HT1080 (cell line): ENCODE data around the gene SLC12A4. TPM values are rescaled to one million over a fixed set of nuclear protein-coding genes. Genes with fewer than 3 reads are reported as not detected.
"Not testable (repeated sequence)": the region's sequence is repeated elsewhere in the genome, so short reads cannot be mapped to it uniquely, and the experiment has no call there.

ENCODE experiments used
- DNase-seq: peaks from one replicate; pipeline ENCODE4 v3.0.0-alpha.2; 2015; ENCODE audit warnings: low read depth
- polyA plus RNA-seq, 2 experiments: library from polyadenylated mRNA; depleted of rRNA; stranded (reverse); fragments of >200 nt; gene quantifications; 2 replicates each; pipeline ENCODE4 v1.2.3, GENCODE V29; 2015
- total RNA-seq: library from RNA; depleted of rRNA; stranded (reverse); fragments of >200 nt; shearing (Covaris generic); gene quantifications from 2 replicates; pipeline ENCODE4 v1.2.3, GENCODE V29; 2014; rRNA removed

Gene SLC12A4
- 17.3 and 21.5 TPM in 2 replicates for total RNA-seq
- 12.8 and 15.6 TPM in 2 replicates for polyA plus RNA-seq (2015; cell fraction: cytosol; rRNA removed)
- 77.7 and 93.2 TPM in 2 replicates for polyA plus RNA-seq (2015; cell fraction: nucleus; rRNA removed)

GRCh38 chr16:67968400-67969253, at the start of gene SLC12A4:
TSS of gene SLC12A4 (minus strand) at chr16:67968637. CDS start at chr16:67968553, 84 bp downstream.
- DNase-seq, result peak; percentile 66

- no peak for DNase-seq
Measured at GRCh38 chr16:68015681-68016080, 47.2 kb upstream of the SLC12A4 start, which contains the start of gene DPEP2NB. TSS of gene DPEP2NB (minus strand) at chr16:68015911. CDS start at chr16:68015770, 141 bp downstream.

- DNase-seq, result no peak
Measured at GRCh38 chr16:68013440-68013839, 45.0 kb upstream of the SLC12A4 start.

GRCh38 chr16:68009872-68010271, 41.4 kb upstream of the SLC12A4 start:
- DNase-seq, result not testable (repeated sequence)

DNA sequence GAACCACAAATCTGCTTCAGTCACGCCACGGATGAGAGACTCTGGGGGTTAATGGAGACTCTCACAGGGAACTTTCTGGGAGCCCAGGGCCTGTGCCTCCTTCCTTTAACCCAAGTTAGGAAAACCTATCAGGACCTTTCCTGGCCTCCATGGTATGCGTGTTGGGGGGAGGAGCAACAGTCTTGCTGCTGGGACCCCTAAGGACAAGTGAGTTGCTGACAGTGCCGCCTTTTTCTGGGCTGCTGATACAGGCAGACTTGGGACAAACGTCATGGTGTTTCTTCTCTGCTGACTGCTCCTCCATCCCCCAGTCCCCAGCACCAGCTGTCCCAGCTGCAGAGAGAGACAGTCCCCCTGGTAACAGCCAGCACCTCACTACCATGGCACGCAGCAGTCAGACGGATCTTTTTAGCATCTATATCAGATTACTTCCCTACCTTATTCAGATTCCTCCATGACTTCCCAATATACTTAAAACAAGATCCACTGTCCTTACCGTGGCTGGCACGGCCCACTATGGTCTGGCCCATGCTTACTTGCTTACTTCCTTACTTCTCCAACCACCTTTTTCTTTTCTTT, 40.8 kb upstream of the SLC12A4 start:
- DNase-seq, result no peak

GRCh38 chr16:68005786-68006286, 37.4 kb upstream of the SLC12A4 start:
- no peak for DNase-seq

- no peak for DNase-seq
Measured at GRCh38 chr16:68005211-68005610, 36.8 kb upstream of the SLC12A4 start.

DNA sequence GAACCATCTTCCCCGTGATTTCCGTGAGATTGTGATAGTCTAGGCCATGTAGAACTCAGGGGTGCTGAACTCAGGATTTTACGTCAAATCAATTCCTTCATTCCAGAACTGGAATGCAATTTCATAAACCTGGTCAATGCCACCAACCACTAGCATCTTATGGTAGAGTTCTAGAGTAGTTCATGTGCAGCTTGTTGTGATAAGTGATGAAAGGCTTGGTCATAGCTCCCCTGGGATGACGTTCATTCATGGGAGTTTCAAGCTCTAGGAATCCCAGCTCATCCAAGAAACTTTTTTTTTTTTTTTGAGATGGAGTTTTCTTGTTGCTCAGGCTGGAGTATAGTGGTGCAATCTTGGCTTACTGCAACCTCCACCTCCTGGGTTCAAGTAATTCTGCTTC, 34.6 kb upstream of the SLC12A4 start:
- no peak for DNase-seq

GRCh38 chr16:68000450-68000849, 32.0 kb upstream of the SLC12A4 start:
- no peak for DNase-seq

- no peak for DNase-seq
Measured at GRCh38 chr16:67999985-68000384, 31.5 kb upstream of the SLC12A4 start.

DNA sequence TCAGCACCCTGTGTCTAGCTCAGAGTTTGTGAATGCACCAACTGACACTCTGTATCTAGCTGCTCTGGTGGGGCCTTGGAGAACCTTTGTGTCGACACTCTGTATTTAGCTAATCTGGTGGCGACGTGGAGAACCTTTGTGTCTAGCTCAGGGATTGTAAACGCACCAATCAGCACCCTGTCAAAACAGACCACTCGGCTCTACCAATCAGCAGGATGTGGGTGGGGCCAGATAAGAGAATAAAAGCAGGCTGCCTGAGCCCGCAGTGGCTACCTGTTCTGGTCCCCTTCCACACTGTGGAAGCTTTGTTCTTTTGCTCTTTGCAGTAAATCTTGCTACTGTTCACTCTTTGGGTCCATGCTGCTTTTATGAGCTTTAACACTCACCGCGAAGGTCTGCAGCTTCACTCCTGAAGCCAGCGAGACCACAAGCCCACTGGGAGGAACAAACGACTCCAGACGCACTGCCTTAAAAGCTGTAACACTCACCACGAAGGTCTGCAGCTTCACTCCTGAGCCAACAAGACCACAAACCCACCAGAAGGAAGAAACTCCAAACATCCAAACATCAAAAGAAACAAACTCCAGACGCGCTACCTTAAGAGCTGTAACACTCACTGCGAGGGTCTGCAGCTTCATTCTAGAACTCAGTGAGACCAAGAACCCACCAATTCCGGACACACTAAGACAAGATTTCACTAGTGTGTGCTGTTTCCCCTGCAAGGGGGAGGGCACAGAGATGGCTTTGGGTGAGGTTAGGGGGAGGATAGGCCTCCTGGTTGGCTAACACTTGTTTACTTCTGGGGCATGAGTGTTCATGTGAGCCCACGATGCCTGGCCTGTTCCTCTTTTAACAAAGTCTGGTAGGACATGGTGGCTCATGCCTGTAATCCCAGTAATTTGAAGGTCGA, 30.6 kb upstream of the SLC12A4 start, which contains the start of gene DPEP2:
Gene DPEP2 (minus strand): TSS at position 706 of the 910 bp plus-strand sequence. CDS start 6,272 bp downstream, outside the sequence.
- DNase-seq, result not testable (repeated sequence)

- DNase-seq, result not testable (repeated sequence)
Measured at GRCh38 chr16:67998231-67998778, 29.9 kb upstream of the SLC12A4 start.

DNA sequence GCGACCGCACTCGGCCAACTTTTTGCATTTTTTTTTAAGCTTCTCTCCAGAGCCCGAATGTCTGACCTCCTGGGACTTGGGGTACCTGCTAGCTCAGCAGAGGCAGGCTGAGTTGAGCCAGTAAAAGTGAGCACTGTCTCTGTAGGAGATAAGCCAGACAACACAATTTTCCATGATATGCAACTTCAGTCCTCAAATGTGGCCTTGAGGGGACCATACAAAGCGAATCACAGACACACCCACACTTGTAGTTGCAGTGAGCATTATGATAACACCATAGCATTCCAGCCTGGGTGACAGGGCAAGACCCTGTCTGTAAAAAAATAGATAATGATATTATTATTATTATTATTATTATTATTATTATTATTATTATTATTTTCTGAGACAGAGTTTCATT, 28.2 kb upstream of the SLC12A4 start:
- no peak for DNase-seq

GRCh38 chr16:67995423-67995822, 27.0 kb upstream of the SLC12A4 start:
- no peak for DNase-seq

GRCh38 chr16:67994040-67994408, 25.6 kb upstream of the SLC12A4 start:
- not testable (repeated sequence) for DNase-seq

DNA sequence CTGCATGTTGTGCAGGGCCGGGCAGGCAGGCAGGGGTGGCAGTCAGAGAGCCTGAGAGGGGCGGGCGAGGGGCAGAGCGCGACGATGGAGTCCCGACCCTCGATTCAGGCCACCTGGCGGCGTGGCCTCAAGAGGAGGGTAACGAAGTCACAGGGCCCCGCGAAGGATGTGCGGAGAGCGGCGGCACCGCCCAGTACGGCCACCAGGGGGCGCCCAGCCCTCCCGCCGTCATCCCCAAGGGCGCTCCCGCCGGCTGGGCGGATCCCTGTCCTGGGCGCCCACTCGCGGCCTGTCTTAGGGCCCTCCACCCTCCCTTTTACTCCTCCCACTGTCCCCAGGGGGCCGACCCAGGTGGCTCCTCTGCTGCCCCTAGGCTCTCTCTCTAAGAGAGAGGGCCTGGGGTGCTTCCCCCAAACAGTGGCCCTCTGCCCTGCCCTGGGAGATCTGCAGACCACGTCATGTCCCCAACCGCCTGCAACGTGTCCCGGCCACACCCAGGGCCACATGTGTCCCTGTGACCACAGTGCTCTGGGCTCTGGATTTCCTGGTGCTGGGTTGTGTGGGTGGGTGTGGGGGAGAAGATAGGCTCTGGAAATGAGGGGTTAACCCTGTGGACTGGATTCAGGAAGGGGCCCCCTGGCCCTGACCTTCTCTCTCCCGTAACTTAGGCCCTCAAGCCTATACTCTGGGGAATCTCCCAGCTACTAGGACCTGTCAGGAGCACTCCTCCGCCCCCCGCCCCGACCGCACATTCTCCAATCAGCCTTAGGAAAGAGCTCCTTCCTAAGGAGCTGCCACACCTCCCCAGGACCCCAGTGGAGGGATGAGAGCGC, 25.0 kb upstream of the SLC12A4 start:
- DNase-seq, result peak; percentile 65

- DNase-seq, result no peak
Measured at GRCh38 chr16:67992661-67993206, 24.3 kb upstream of the SLC12A4 start.

DNA sequence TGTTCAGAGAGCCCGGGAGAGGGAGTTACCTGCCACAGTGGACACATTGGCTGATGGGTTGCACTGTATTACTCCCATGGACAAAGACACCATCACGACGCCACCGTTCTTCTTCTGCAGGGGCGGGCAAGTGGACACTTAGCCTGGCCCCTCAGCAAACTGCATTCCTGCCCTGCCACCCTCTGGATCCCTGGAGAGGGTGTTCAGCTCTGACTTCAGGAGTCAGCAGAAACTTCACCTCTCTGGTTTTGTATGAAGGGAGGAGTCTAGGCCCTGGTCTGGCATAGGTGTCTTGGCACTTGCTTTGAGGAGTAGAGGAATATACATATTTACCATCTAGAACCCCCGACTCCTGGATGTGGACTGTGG, 21.6 kb upstream of the SLC12A4 start:
- DNase-seq, result no peak

GRCh38 chr16:67989322-67990017, 21.0 kb upstream of the SLC12A4 start:
- no peak for DNase-seq
